Measurements from ENCODE around the gene SHLD1.

DNA sequence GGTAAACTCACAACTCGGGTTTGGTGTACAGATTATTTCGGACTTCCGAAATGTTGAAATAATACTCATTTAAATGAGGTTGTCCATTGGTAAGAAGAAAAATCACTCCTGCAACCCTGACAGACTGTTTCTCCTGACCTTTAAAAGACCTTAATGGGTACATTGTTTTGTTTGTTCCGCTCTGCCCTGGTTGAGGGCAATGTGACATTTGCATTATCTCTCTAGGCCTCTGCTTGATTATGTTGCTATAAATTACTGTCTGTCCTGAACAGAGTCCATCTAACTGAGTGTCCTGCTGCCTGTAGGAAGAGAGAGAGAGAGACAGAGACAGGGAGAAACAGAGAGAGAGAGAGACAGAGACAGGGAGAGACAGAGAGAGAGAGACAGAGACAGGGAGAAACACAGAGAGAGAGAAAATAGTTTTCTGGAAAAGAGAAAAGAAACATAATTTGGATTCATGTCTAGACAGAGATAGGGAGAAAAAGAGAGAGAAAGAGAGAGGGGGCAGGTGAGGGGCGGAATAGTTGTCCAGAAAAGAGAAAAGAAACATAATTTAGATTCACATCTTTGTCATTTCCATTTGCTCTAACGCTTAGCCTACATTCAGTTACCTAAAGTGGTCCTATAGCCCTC lies 83.2 kb downstream of the SHLD1 start:
- TF ChIP-seq, protein P1, sequence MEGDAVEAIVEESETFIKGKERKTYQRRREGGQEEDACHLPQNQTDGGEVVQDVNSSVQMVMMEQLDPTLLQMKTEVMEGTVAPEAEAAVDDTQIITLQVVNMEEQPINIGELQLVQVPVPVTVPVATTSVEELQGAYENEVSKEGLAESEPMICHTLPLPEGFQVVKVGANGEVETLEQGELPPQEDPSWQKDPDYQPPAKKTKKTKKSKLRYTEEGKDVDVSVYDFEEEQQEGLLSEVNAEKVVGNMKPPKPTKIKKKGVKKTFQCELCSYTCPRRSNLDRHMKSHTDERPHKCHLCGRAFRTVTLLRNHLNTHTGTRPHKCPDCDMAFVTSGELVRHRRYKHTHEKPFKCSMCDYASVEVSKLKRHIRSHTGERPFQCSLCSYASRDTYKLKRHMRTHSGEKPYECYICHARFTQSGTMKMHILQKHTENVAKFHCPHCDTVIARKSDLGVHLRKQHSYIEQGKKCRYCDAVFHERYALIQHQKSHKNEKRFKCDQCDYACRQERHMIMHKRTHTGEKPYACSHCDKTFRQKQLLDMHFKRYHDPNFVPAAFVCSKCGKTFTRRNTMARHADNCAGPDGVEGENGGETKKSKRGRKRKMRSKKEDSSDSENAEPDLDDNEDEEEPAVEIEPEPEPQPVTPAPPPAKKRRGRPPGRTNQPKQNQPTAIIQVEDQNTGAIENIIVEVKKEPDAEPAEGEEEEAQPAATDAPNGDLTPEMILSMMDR (IDR thresholded peaks at IDR 0.05 in 2 of 3, conservative IDR thresholded peaks at IDR 0.05 in 1 of 3; ENCODE audit: borderline replicate concordance in 1 of 3, insufficient read depth in 1 of 3, low read depth in 2 of 3, low read length in 2 of 3), result no peak
- TF ChIP-seq MAX (IDR thresholded peaks at IDR 0.05), result no peak
- no peak for TF ChIP-seq EZH2phosphoT487 (IDR thresholded peaks at IDR 0.05; ENCODE audit: borderline replicate concordance)
- TF ChIP-seq CEBPB (IDR thresholded peaks at IDR 0.05; ENCODE audit: low read depth), result no peak
- no peak for TF ChIP-seq RAD21 (IDR thresholded peaks at IDR 0.05; ENCODE audit: low read depth)
- TF ChIP-seq POLR2AphosphoS5 (IDR thresholded peaks at IDR 0.05; ENCODE audit: low read depth, low read length), result no peak
- no peak for TF ChIP-seq EGR1 (IDR thresholded peaks at IDR 0.05; ENCODE audit: low read depth)
- TF ChIP-seq ZNF274 (IDR thresholded peaks at IDR 0.05; ENCODE audit: low read depth, low read length), result no peak

Data from HCT116 (cell line).